GM23248 (cell line): ENCODE data around the gene EEF2. TPM values are rescaled to one million over a fixed set of nuclear protein-coding genes. Genes with fewer than 3 reads are reported as not detected.

Experiments
- DNase-seq: peaks from one replicate; pipeline ENCODE4 v3.0.0-alpha.2; 2015
- H2AFZ ChIP-seq: fragments of 200-600 bp; sonication (generic); 2 replicates; pipeline ENCODE4 v1.6.1; 2016; ENCODE audit warnings: antibody characterized with exemption
- H3F3A ChIP-seq: fragments of 200-600 bp; sonication (generic); 2 replicates; pipeline ENCODE4 v1.6.1; 2016; ENCODE audit warnings: mild to moderate bottlenecking, antibody characterized with exemption, mixed run types; ENCODE audit not compliant: insufficient read depth
- H3K27ac ChIP-seq: fragments of 200-600 bp; sonication (generic); 2 replicates; pipeline ENCODE4 v1.5.1; 2016; ENCODE audit warnings: mild to moderate bottlenecking
- H3K27me3 ChIP-seq: fragments of 200-600 bp; sonication (generic); replicated peaks from 2 replicates; pipeline ENCODE4 v1.6.1; 2016; ENCODE audit warnings: mild to moderate bottlenecking; ENCODE audit not compliant: insufficient read depth
- H3K36me3 ChIP-seq: fragments of 200-600 bp; sonication (generic); 2 replicates; pipeline ENCODE4 v1.6.1; 2016; ENCODE audit warnings: low read depth, mild to moderate bottlenecking
- H3K4me1 ChIP-seq: fragments of 200-600 bp; sonication (generic); 2 replicates; pipeline ENCODE4 v1.6.1; 2016; ENCODE audit warnings: mild to moderate bottlenecking; ENCODE audit not compliant: insufficient read depth
- H3K4me2 ChIP-seq: fragments of 200-600 bp; sonication (generic); one replicate; pipeline ENCODE4 v1.6.1; 2016; ENCODE audit warnings: mild to moderate bottlenecking; ENCODE audit not compliant: unreplicated experiment
- H3K4me3 ChIP-seq: fragments of 200-600 bp; sonication (generic); 2 replicates; pipeline ENCODE4 v1.5.1; 2016; ENCODE audit warnings: mild to moderate bottlenecking
- H3K79me2 ChIP-seq: fragments of 200-600 bp; sonication (generic); 2 replicates; pipeline ENCODE4 v1.6.1; 2016; ENCODE audit warnings: mild to moderate bottlenecking; ENCODE audit not compliant: insufficient read depth
- H3K9ac ChIP-seq: fragments of 200-600 bp; sonication (generic); 2 replicates; pipeline ENCODE4 v1.6.1; 2016; ENCODE audit warnings: mild to moderate bottlenecking
- H3K9me2 ChIP-seq: fragments of 200-600 bp; sonication (generic); 2 replicates; pipeline ENCODE4 v1.6.1; 2016; ENCODE audit warnings: mixed run types, mild to moderate bottlenecking, moderate library complexity; ENCODE audit not compliant: insufficient read depth
- H3K9me3 ChIP-seq: fragments of 200-600 bp; sonication (generic); one replicate; pipeline ENCODE4 v1.6.1; 2017; ENCODE audit warnings: low read depth
- H4K20me1 ChIP-seq: fragments of 200-600 bp; sonication (generic); 2 replicates; pipeline ENCODE4 v1.6.0; 2016; ENCODE audit not compliant: insufficient read depth
- EZH2 ChIP-seq: fragments of 200-600 bp; sonication (generic); IDR thresholded peaks from 2 replicates; pipeline ENCODE4 v1.6.1; 2018; ENCODE audit warnings: antibody characterized with exemption, mild to moderate bottlenecking; ENCODE audit not compliant: insufficient read depth, poor library complexity, severe bottlenecking
- EZH2phosphoT487 ChIP-seq: fragments of 200-600 bp; sonication (generic); IDR thresholded peaks from 2 replicates; pipeline ENCODE4 v1.6.1; 2018; ENCODE audit warnings: antibody characterized with exemption, moderate library complexity, mild to moderate bottlenecking, low read depth; ENCODE audit not compliant: insufficient read depth
- WGBS, 2 experiments: methylation state at CpG; one replicate each; pipeline ENCODE4 v1.1.6; 2015 to 2017; ENCODE audit warnings: low lambda C conversion rate in 2 of 2, low coverage in 1 of 2; ENCODE audit errors: missing lambda C conversion rate in 2 of 2; 5-methylcytosine and 5-hydroxymethylcytosine counted together
- in situ Hi-C: fragments of 300-500 bp; cut with MboI; formaldehyde crosslinking; loops from 2 replicates; pipeline ENCODE4 v1.15.0; 2020
- polyA plus RNA-seq: library from polyadenylated mRNA; unstranded; fragments of >200 nt; fragmentation: Nextera tagmentation; extraction: Ambion mirVana; gene quantifications from 2 replicates; pipeline ENCODE4 v1.2.1, GENCODE V29; 2016
- total RNA-seq: library from RNA; depleted of rRNA; stranded (reverse); fragments of >200 nt; shearing (Covaris generic); gene quantifications from 2 replicates; pipeline ENCODE4 v1.2.3, GENCODE V29; 2014

The EEF2 gene
- total and polyA plus RNA-seq, 2 experiments from 2014 or later, result 326 to 2,755 TPM

GRCh38 chr19:4028334-4029246 lies 43.3 kb upstream of the EEF2 start:
- no peak for TF ChIP-seq EZH2
- no peaks in the 10 kb centered on the region for H3K9me3 ChIP-seq
- no peaks in the 10 kb centered on the region for H4K20me1 ChIP-seq
- whole genome bisulfite sequencing, 2 experiments, result 90 to 100% methylated on average over 17 to 48 of the region's 48 CpGs
- no peaks in the 10 kb centered on the region for H3K4me1 ChIP-seq
- H3K36me3 ChIP-seq, result no peaks in the 10 kb centered on the region
- no peaks in the 10 kb centered on the region for H3F3A ChIP-seq
- no peak overlapping the region for H3K9ac ChIP-seq
- in situ Hi-C loops, result no loop called here
- no peaks in the 10 kb centered on the region for H3K79me2 ChIP-seq
- DNase-seq, result no peak
- H3K4me2 ChIP-seq, result no peak overlapping the region
- H3K4me3 ChIP-seq, result no peak overlapping the region
- no peak overlapping the region for H3K27ac ChIP-seq
- H3K9me2 ChIP-seq, result no peaks in the 10 kb centered on the region
- no peak overlapping the region for H2AFZ ChIP-seq
- H3K27me3 ChIP-seq, result no peaks in the 10 kb centered on the region

GRCh38 chr19:4027146-4027545 lies 41.9 kb upstream of the EEF2 start:
- Histone ChIP-seq H3K4me2 (no peak overlapping the region), H2AFZ (no peak overlapping the region), H3K9ac (no peak overlapping the region), H3K4me1 (no peaks in the 10 kb centered on the region), H3K27ac (no peak overlapping the region), H3K36me3 (no peaks in the 10 kb centered on the region; the same call in 1 of the 2 replicates), H3K79me2 (peaks cover 13% of the 10 kb centered on the region; the same call in 1 of the 2 replicates), H3K27me3 (no peaks in the 10 kb centered on the region), H3K4me3 (no peak overlapping the region), H4K20me1 (no peaks in the 10 kb centered on the region), H3K9me2 (no peaks in the 10 kb centered on the region), H3K9me3 (no peaks in the 10 kb centered on the region), H3F3A (no peaks in the 10 kb centered on the region)
- DNase-seq, result no peak
- 94% methylated on average over 16 of the region's 16 CpGs for WGBS, 2 experiments
- in situ Hi-C loops, result no loop called here
- no peak for TF ChIP-seq EZH2
- TF ChIP-seq EZH2phosphoT487, result no peak

- Histone ChIP-seq H3K4me3 (no peak overlapping the region), H3F3A (no peaks in the 10 kb centered on the region), H4K20me1 (no peaks in the 10 kb centered on the region), H2AFZ (no peak overlapping the region), H3K9me2 (no peaks in the 10 kb centered on the region), H3K79me2 (peaks cover 31% of the 10 kb centered on the region), H3K4me2 (no peak overlapping the region), H3K9me3 (no peaks in the 10 kb centered on the region), H3K9ac (no peak overlapping the region), H3K36me3 (no peaks in the 10 kb centered on the region; the same call in 1 of the 2 replicates), H3K27me3 (no peaks in the 10 kb centered on the region), H3K27ac (no peak overlapping the region), H3K4me1 (no peaks in the 10 kb centered on the region)
- 81 to 84% methylated on average over 11 of the region's 11 CpGs for WGBS, 2 experiments
- TF ChIP-seq EZH2 (no peak), EZH2phosphoT487 (no peak)
- in situ Hi-C loops, result no loop called here
- no peak for DNase-seq
Measured at GRCh38 chr19:4025317-4025716, 40.1 kb upstream of the EEF2 start.

- H3K4me3 ChIP-seq, result no peak overlapping the region
- no peaks in the 10 kb centered on the region for H3K4me1 ChIP-seq
- in situ Hi-C loops, result no loop called here
- no peak overlapping the region for H3K9ac ChIP-seq
- no peaks in the 10 kb centered on the region for H3K27me3 ChIP-seq
- TF ChIP-seq EZH2phosphoT487 (no peak), EZH2 (no peak)
- H4K20me1 ChIP-seq, result no peaks in the 10 kb centered on the region
- no peaks in the 10 kb centered on the region for H3K9me3 ChIP-seq
- no peaks in the 10 kb centered on the region for H3K9me2 ChIP-seq
- H3K79me2 ChIP-seq, result peaks cover 39% of the 10 kb centered on the region
- no peak for DNase-seq
- H3K36me3 ChIP-seq, result no peaks in the 10 kb centered on the region; the same call in 1 of the 2 replicates
- H3K4me2 ChIP-seq, result no peak overlapping the region
- WGBS, 2 experiments, result 94% methylated on average over 30 to 34 of the region's 34 CpGs
- H2AFZ ChIP-seq, result no peak overlapping the region
- no peaks in the 10 kb centered on the region for H3F3A ChIP-seq
- H3K27ac ChIP-seq, result no peak overlapping the region
Measured at GRCh38 chr19:4023600-4024398, 38.5 kb upstream of the EEF2 start.
